ENCODE measurements around the gene LMBRD2.

GRCh38 chr5:36059571-36060419, 91.9 kb downstream of the LMBRD2 start:
- no peak for TF ChIP-seq EZH2 (IDR thresholded peaks at IDR 0.05; ENCODE audit: low read length, missing control alignments)
- no peak for TF ChIP-seq CTCF (conservative IDR thresholded peaks at IDR 0.05 in 1 of 2, IDR thresholded peaks at IDR 0.05 in 1 of 2; ENCODE audit: low read depth in 1 of 2, low read length in 2 of 2)

Data from fibroblast of lung (primary cell).